ENCODE data around the gene TNFRSF4.

DNA sequence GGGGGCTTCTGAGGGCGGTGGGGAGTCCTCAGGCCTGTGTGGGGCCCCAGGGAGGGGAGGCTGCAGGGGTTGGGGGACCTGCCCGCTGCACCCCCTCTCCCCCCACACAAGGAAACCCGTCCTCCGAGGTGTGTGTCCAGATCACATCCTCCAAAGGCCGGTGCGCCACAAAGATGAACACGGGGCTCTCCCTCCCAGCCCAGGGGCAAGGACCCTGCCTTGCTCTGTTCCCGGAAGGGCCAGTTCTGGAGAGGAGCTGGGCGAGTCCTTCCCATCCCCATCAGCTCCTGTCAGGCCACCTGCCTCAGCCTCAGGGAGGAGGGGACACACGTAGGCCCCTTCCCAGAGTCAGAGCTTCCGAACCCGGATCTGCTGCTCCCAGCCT is 42.8 kb downstream of the TNFRSF4 start:
- no peak for TF ChIP-seq CTCF (IDR thresholded peaks at IDR 0.05)
- no peak for TF ChIP-seq EZH2 (IDR thresholded peaks at IDR 0.05; ENCODE audit: borderline replicate concordance, insufficient read depth, low read depth, low read length, poor library complexity, severe bottlenecking)
